Epithelial cell of esophagus (primary cell): ENCODE data around the gene GCH1.
"Not testable (repeated sequence)": the region's sequence is repeated elsewhere in the genome, so short reads cannot be mapped to it uniquely, and the experiment has no call there.

Source experiments
- DNase-seq: peaks from one replicate; pipeline ENCODE4 v3.0.0; 2010; ENCODE audit warnings: low read depth
- H3K4me3 ChIP-seq: 2 replicates; pipeline ENCODE4 v1.5.1; 2011; ENCODE audit warnings: mild to moderate bottlenecking, low read length, control low read depth
- CTCF ChIP-seq: IDR thresholded peaks from 2 replicates; pipeline ENCODE4 v1.5.1; 2011; ENCODE audit warnings: low read depth, mild to moderate bottlenecking, low read length, control low read depth, inconsistent platforms; ENCODE audit not compliant: insufficient read depth; ENCODE audit errors: missing control alignments

Gene GCH1

GRCh38 chr14:54881761-54882401, 20.7 kb downstream of the GCH1 start:
- peak overlapping the region; percentile 24 for H3K4me3 ChIP-seq
- no peak for TF ChIP-seq CTCF
- DNase-seq: no peak

- no peak for TF ChIP-seq CTCF
- peak overlapping the region; percentile 24 for H3K4me3 ChIP-seq
- peak; percentile 63 for DNase-seq
These were observed 21.3 kb downstream of the GCH1 start for GRCh38 chr14:54881235-54881760.

GRCh38 chr14:54877703-54878021, 25.0 kb downstream of the GCH1 start:
- no peak for DNase-seq
- TF ChIP-seq CTCF: no peak
- no peak overlapping the region for H3K4me3 ChIP-seq

GRCh38 chr14:54877015-54877702, 25.5 kb downstream of the GCH1 start:
- TF ChIP-seq CTCF: no peak
- no peak overlapping the region for H3K4me3 ChIP-seq
- DNase-seq: no peak

- not testable (repeated sequence) for DNase-seq, H3K4me3 ChIP-seq
These were observed 27.0 kb downstream of the GCH1 start for GRCh38 chr14:54875648-54876047.

- DNase-seq: peak; percentile 15
- H3K4me3 ChIP-seq: peak overlapping the region; percentile 49
These were observed 32.2 kb downstream of the GCH1 start for GRCh38 chr14:54870154-54871090.

GRCh38 chr14:54867011-54867410, 35.6 kb downstream of the GCH1 start:
- no peak overlapping the region for H3K4me3 ChIP-seq
- no peak for TF ChIP-seq CTCF
- DNase-seq: no peak
